KOPT-K1 (cell line): ENCODE measurements around the gene OR51B2.
"Not testable (repeated sequence)": the region's sequence is repeated elsewhere in the genome, so short reads cannot be mapped to it uniquely, and the experiment has no call there.

Source experiments
- H3K27ac ChIP-seq: fragments of 200-600 bp; sonication (generic); 2 replicates; pipeline ENCODE4 v1.5.1; 2016; ENCODE audit warnings: antibody characterized with exemption, mild to moderate bottlenecking, low read depth, low read length; ENCODE audit not compliant: poor library complexity, severe bottlenecking
- H3K36me3 ChIP-seq: fragments of 200-600 bp; sonication (generic); 2 replicates; pipeline ENCODE4 v1.5.1; 2017; ENCODE audit warnings: antibody characterized with exemption, mild to moderate bottlenecking, low read length, moderate library complexity; ENCODE audit not compliant: insufficient read depth
- H3K9me3 ChIP-seq: fragments of 200-600 bp; sonication (generic); 2 replicates; pipeline ENCODE4 v1.5.1; 2017; ENCODE audit warnings: antibody characterized with exemption, low read length, mild to moderate bottlenecking; ENCODE audit not compliant: insufficient read depth, poor library complexity, severe bottlenecking

OR51B2 gene

DNA sequence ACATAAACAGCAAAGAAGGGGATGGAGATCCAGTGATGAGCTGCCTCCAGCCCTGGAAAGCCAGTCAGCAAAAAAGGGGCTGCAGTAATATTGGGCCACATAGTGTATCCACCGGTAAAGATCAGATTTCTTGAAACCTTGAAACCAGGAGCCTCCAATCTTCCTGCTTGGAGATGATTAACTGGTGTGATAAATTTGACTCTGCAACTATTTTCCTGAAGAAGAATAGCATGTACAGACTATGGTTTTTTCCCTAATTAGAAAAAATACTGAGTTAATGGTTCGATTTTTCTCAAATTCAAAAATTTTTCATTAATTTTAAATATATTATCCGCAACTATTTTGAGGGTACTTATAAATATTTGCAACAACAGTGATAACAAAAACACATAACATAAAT lies at the start of gene OR51B2:
Gene OR51B2, minus strand, starts transcription at position 101 of the 400 bp plus-strand sequence. Its CDS starts 0 bp downstream, at position 101.
- H3K9me3 ChIP-seq: no peaks in the 10 kb centered on the region
- H3K27ac ChIP-seq: no peak within 1 kb of the TSS
- no peaks in the 10 kb centered on the region for H3K36me3 ChIP-seq

- Histone ChIP-seq H3K27ac (no peak overlapping the region), H3K9me3 (no peaks in the 10 kb centered on the region), H3K36me3 (no peaks in the 10 kb centered on the region)
Measured at GRCh38 chr11:5369789-5370188, 45.7 kb upstream of the OR51B2 start.

DNA sequence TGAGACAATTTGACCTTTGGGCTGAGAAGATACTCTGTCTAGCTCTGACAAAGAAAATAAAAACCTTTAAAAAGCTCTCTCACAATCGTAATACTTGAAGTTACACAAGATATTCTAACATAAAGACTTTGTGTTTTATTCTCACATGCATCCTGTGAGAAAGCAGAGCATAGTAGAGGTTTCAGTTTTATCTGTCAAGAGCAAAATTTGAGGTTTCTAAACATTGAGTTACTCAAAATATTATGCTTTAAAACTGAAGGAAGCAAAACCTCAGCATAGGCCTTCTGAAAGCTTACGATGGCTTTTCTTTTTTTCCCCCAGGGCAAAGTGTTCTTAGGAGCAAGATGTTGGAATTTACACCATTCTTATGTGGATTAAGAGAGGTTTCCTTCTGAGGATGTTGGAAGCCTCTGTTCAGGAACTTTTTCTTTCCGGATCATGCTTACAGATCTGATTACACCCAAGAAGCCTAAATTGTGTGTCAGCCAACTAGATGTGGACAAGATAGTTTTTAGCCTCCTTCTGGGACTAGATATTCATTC lies 44.5 kb upstream of the OR51B2 start:
- Histone ChIP-seq H3K9me3 (no peaks in the 10 kb centered on the region), H3K36me3 (no peaks in the 10 kb centered on the region), H3K27ac (no peak overlapping the region)

DNA sequence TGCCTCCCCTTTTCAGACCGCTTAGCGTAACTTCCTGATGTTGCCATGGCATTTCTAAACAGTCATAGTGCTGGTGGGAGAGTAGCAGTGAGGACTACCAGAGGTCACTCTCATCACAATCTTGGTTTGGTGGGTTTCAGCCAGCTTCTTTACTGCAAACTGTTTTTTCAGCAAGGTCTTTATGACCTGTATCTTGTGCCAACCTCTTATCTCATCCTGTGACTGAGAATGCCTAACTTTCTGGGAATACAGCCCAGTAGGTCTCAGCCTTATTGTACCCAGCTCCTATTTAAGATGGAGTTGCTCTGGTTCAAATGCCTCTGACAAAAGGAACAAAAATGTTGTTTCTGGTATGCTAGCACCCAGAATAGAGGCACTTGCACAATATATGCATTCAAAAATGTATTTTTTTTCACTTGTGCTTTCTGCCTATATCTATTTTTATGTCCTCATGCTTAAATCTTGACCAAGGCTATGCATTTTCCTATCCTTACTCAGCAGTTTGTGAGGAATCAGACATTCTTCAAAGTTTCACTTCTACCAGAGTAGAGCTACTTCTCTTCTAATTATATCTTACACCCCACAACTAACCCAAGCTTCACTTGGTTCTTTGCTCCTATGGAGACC lies 43.5 kb upstream of the OR51B2 start:
- no peaks in the 10 kb centered on the region for H3K9me3 ChIP-seq
- H3K36me3 ChIP-seq: no peaks in the 10 kb centered on the region
- no peak overlapping the region for H3K27ac ChIP-seq

- no peak overlapping the region for H3K27ac ChIP-seq
- H3K36me3 ChIP-seq: no peaks in the 10 kb centered on the region
Measured at GRCh38 chr11:5366856-5367255, 42.8 kb upstream of the OR51B2 start.

DNA sequence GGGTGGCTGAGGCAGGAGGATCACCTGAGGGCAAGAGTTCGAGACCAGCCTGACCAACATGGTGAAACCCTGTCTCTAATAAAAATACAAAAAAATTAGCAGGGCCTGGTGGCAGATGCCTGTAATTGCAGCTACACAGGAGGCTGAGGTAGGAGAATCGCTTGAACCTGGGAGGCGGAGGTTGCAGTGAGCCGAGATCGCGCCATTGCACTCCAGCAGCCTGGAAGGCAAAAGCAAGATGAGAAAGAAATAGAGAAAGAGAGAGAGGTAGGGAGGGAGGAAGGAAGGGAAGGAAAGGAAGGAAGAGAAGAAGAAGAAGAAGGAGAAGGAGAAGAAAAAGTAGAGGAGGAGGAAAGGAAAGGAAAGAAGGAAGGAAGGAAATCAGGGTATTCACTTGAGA lies 42.3 kb upstream of the OR51B2 start:
- not testable (repeated sequence) for H3K27ac ChIP-seq, H3K9me3 ChIP-seq, H3K36me3 ChIP-seq

More at GRCh38 chr11:5366856-5367255, 42.8 kb upstream of the OR51B2 start:
- no peaks in the 10 kb centered on the region for H3K9me3 ChIP-seq

GRCh38 chr11:5364214-5364613 lies 40.1 kb upstream of the OR51B2 start:
- Histone ChIP-seq H3K27ac (no peak overlapping the region), H3K36me3 (no peaks in the 10 kb centered on the region), H3K9me3 (no peaks in the 10 kb centered on the region)

DNA sequence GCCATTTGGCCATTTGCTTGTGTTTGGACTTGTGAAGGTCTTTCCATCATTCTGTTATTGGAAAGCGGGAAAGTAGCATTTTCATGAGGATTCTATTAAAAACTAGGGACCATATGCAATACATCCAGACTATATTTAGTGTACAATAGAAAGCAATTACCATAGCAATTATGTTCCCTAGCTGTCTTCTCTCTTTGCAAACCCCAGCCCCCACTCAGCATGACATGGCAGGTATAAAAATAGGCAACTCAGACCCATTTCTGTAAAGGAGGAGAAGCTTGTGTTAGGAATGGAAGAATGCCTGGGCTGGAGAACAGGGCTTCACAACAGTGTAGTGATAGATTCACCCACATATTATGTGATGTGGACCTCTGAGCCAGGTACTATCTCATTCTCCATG lies 39.6 kb upstream of the OR51B2 start:
- H3K27ac ChIP-seq: no peak overlapping the region

GRCh38 chr11:5362017-5362625 lies 38.0 kb upstream of the OR51B2 start:
- Histone ChIP-seq H3K27ac (no peak overlapping the region), H3K9me3 (no peaks in the 10 kb centered on the region), H3K36me3 (no peaks in the 10 kb centered on the region)

More for the DNA sequence above, 39.6 kb upstream of the OR51B2 start:
- Histone ChIP-seq H3K36me3 (no peaks in the 10 kb centered on the region), H3K9me3 (no peaks in the 10 kb centered on the region)

- not testable (repeated sequence) for H3K36me3 ChIP-seq, H3K27ac ChIP-seq, H3K9me3 ChIP-seq
Measured at GRCh38 chr11:5356031-5356430, 31.9 kb upstream of the OR51B2 start.

GRCh38 chr11:5351208-5351607 lies 27.1 kb upstream of the OR51B2 start, which contains the start of gene OR51B6:
Gene OR51B6, plus strand, starts transcription at chr11:5351508. Its CDS starts 0 bp downstream, at chr11:5351508.
- Histone ChIP-seq H3K9me3 (no peaks in the 10 kb centered on the region), H3K27ac (no peak within 1 kb of the TSS), H3K36me3 (no peaks in the 10 kb centered on the region)

GRCh38 chr11:5349550-5349949 lies 25.5 kb upstream of the OR51B2 start:
- Histone ChIP-seq H3K36me3 (no peaks in the 10 kb centered on the region), H3K27ac (no peak overlapping the region), H3K9me3 (no peaks in the 10 kb centered on the region)

- no peaks in the 10 kb centered on the region for H3K9me3 ChIP-seq
- H3K36me3 ChIP-seq: no peaks in the 10 kb centered on the region
- H3K27ac ChIP-seq: no peak overlapping the region
Measured at GRCh38 chr11:5348551-5349194, 24.6 kb upstream of the OR51B2 start.

DNA sequence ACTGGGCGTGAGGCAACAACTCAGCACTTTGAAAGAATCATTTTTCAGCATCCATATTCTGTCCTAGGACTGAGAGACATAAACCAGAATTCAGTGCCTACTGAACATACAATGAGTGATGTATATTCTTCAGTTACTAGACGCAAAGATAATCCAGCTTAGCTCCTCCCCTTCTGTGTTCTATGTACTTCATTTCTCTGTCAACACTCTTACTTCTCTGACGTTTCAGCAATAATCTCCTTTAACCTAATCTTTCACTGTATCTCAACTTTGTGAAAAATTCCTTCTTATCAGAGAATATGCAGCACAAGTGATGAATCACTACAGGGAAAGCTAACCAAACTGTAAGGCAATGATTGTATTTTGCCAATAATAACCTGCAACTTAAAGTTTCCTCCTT lies 21.7 kb upstream of the OR51B2 start:
- Histone ChIP-seq H3K36me3 (no peaks in the 10 kb centered on the region), H3K9me3 (no peaks in the 10 kb centered on the region), H3K27ac (no peak overlapping the region)

GRCh38 chr11:5343474-5344335 lies 19.6 kb upstream of the OR51B2 start, which contains the start of gene OR51B5:
Gene OR51B5, minus strand, starts transcription at chr11:5343524. Its CDS starts 0 bp downstream, at chr11:5343524.
- Histone ChIP-seq H3K36me3 (no peaks in the 10 kb centered on the region), H3K27ac (no peak within 1 kb of the TSS), H3K9me3 (no peaks in the 10 kb centered on the region)
